GM21423 (cell line): ENCODE results near the gene BABAM2.

Source experiments
- ATAC-seq: cut with Tn5 transposase; IDR thresholded peaks from one replicate; pipeline ENCODE4 v1.9.1; 2021; ENCODE audit warnings: mild to moderate bottlenecking, moderate library complexity; ENCODE audit not compliant: unreplicated experiment

The BABAM2 gene

GRCh38 chr2:28387082-28387960 lies 496.8 kb downstream of the BABAM2 start:
- ATAC-seq, result no peak
